K562 (cell line): ENCODE results near the gene ACKR3. TPM values are rescaled to one million over a fixed set of nuclear protein-coding genes. Genes with fewer than 3 reads are reported as not detected.

ENCODE experiments used
- ATAC-seq: fragments of 200-7000 bp; cut with Tn5 transposase; 3 replicates; pipeline ENCODE4 v1.9.1; 2020; ENCODE audit warnings: moderate library complexity
- BruUV-seq: library from RNA; stranded (reverse); fragments of 400-500 nt; replicated peaks from 2 replicates; lab custom pipeline; 2021; lab: Mats Ljungman, UMichigan
- CTCF ChIA-PET: fragments of 300-600 bp; formaldehyde crosslinking; extraction: SDS; loops from one replicate; lab custom pipeline; 2021; ENCODE audit warnings: low intra/inter-chr PET ratio; lab: Yijun Ruan, JAX
- POLR2A ChIA-PET: fragments of 300-600, 350-650 bp; sonication (Branson Sonifier 250); formaldehyde crosslinking; extraction: SDS; loops from one replicate; lab custom pipeline; 2021; ENCODE audit warnings: antibody characterized with exemption, inconsistent platforms; lab: Yijun Ruan, JAX
- DNase-seq, 4 experiments: peaks; one replicate each; pipeline versions ENCODE4 v3.0.0 to v3.0.0-alpha.2; 2011 to 2018; ENCODE audit warnings: low spot score in 3 of 4, mixed read lengths in 3 of 4; ENCODE audit errors: extremely low read depth in 1 of 4
- FAIRE-seq: peaks from 2 replicates; lab custom pipeline; 2011; peaks lifted over from hg19 to GRCh38; lab: Jason Lieb, UNC
- H2AFZ ChIP-seq: 2 replicates; pipeline ENCODE4 v1.6.0; 2011; ENCODE audit warnings: low read depth, low read length, control low read depth, inconsistent platforms
- H3K27ac ChIP-seq: fragments of 200-600 bp; 3 replicates; pipeline ENCODE4 v1.8.0; 2011; ENCODE audit warnings: low read depth, mild to moderate bottlenecking, control low read depth, inconsistent platforms, low read length, moderate library complexity, mixed read lengths; ENCODE audit errors: extremely low read depth
- H3K27me3 ChIP-seq, 2 experiments: fragments of 300-600 bp in 1 of 2; 2 replicates in 1 of 2; 3 replicates in 1 of 2; pipeline versions ENCODE4 v1.6.0 to v1.8.0; 2011; ENCODE audit warnings: inconsistent platforms in 2 of 2, low read length in 2 of 2, mild to moderate bottlenecking in 1 of 2, mixed read lengths in 1 of 2, moderate library complexity in 1 of 2; ENCODE audit not compliant: control insufficient read depth in 2 of 2, insufficient read depth in 2 of 2
- H3K36me3 ChIP-seq: fragments of 300-600 bp; 3 replicates; pipeline ENCODE4 v1.8.0; 2011; ENCODE audit warnings: mild to moderate bottlenecking, low read length, inconsistent platforms; ENCODE audit not compliant: control insufficient read depth, insufficient read depth
- H3K4me1 ChIP-seq, 2 experiments: fragments of 200-600 bp in 1 of 2; replicated peaks in 1 of 2; 2 replicates in 1 of 2; 3 replicates in 1 of 2; pipeline versions ENCODE4 v1.5.1 to v1.8.0; 2011; ENCODE audit warnings: inconsistent platforms in 2 of 2, low read length in 2 of 2, mild to moderate bottlenecking in 1 of 2, mixed read lengths in 1 of 2, moderate library complexity in 1 of 2; ENCODE audit not compliant: control insufficient read depth in 2 of 2, insufficient read depth in 2 of 2
- H3K4me2 ChIP-seq: 2 replicates; pipeline ENCODE4 v1.6.1; 2011; ENCODE audit warnings: low read length, control low read depth, inconsistent platforms, mixed read lengths; ENCODE audit not compliant: insufficient read depth
- H3K4me3 ChIP-seq: fragments of 200-600 bp; sonication (generic), shearing (Covaris generic); 2 replicates; pipeline ENCODE4 v1.5.1; 2016; ENCODE audit warnings: control low read depth, inconsistent platforms
- H3K79me2 ChIP-seq: fragments of 200-600 bp; 3 replicates; pipeline ENCODE4 v1.8.0; 2011; ENCODE audit warnings: low read length, inconsistent platforms; ENCODE audit not compliant: control insufficient read depth, insufficient read depth
- H3K9ac ChIP-seq, 2 experiments: 2 replicates each; pipeline versions ENCODE4 v1.6.0 to v1.6.1; 2011; ENCODE audit warnings: low read depth in 2 of 2, low read length in 2 of 2, control low read depth in 1 of 2, inconsistent platforms in 1 of 2, mild to moderate bottlenecking in 1 of 2, mixed read lengths in 1 of 2; ENCODE audit not compliant: insufficient read depth in 1 of 2
- H3K9me1 ChIP-seq: one replicate; pipeline ENCODE4 v1.6.0; 2011; ENCODE audit warnings: inconsistent platforms, mild to moderate bottlenecking, low read length, moderate library complexity; ENCODE audit not compliant: control insufficient read depth, insufficient read depth
- H3K9me3 ChIP-seq: replicated peaks from 2 replicates; pipeline ENCODE4 v1.5.1; 2011; ENCODE audit warnings: low read depth, low read length, inconsistent platforms; ENCODE audit not compliant: control insufficient read depth, insufficient read depth
- H4K20me1 ChIP-seq: replicated peaks from 2 replicates; pipeline ENCODE4 v1.6.1; 2011; ENCODE audit warnings: low read length, inconsistent platforms, mixed read lengths; ENCODE audit not compliant: control insufficient read depth, insufficient read depth
- EHMT2 ChIP-seq: fragments of 450-650 bp; IDR thresholded peaks from 2 replicates; pipeline ENCODE4 v1.6.1; 2018; ENCODE audit warnings: antibody characterized with exemption
- ELF4 ChIP-seq: fragments of 450-650 bp; formaldehyde crosslinking; IDR thresholded peaks from 2 replicates; pipeline ENCODE4 v1.4.0; 2022; ENCODE audit warnings: missing genetic modification characterization
- GATAD2A ChIP-seq: fragments of 450-650 bp; IDR thresholded peaks from 2 replicates; pipeline ENCODE4 v1.6.1; 2017
- NUFIP1 ChIP-seq: fragments of 450-650 bp; IDR thresholded peaks from 2 replicates; pipeline ENCODE4 v1.6.1; 2018; ENCODE audit not compliant: partially characterized antibody
- PHB ChIP-seq: fragments of 250-450 bp; sonication (Bioruptor Pico); IDR thresholded peaks from 2 replicates; pipeline ENCODE4 v1.5.0; 2021
- ZNF57 ChIP-seq: fragments of 450-650 bp; formaldehyde crosslinking; IDR thresholded peaks from 2 replicates; pipeline ENCODE4 v1.4.0; 2020; ENCODE audit warnings: mild to moderate bottlenecking, moderate library complexity
- ZNF696 ChIP-seq: fragments of 250-450 bp; sonication (Bioruptor Pico); conservative IDR thresholded peaks from 2 replicates; pipeline ENCODE4 v1.4.0; 2020; ENCODE audit warnings: mild to moderate bottlenecking, moderate library complexity
- WGBS: fragments of 100-300 bp; shearing (Covaris generic); methylation state at CpG from one replicate; pipeline ENCODE4 v1.1.6; 2016; ENCODE audit warnings: low coverage, mixed read lengths; ENCODE audit not compliant: insufficient coverage; ENCODE audit errors: missing lambda C conversion rate; 5-methylcytosine and 5-hydroxymethylcytosine counted together
- in situ Hi-C: fragments of 300-500 bp; cut with MboI; formaldehyde crosslinking; loops from 4 replicates; pipeline ENCODE4 v1.15.0; 2018; ENCODE audit warnings: inconsistent platforms, mixed read lengths
- intact Hi-C: fragments of 100-400 bp; cut with micrococcal nuclease; formaldehyde crosslinking; loops from 2 replicates; pipeline ENCODE4 v1.14.2; 2022
- polyA plus RNA-seq, 8 experiments: library from polyadenylated mRNA; depleted of rRNA in 4 of 8; stranded (reverse) in 5 of 8; unstranded in 3 of 8; fragments of >200 nt; fragmentation: Nextera tagmentation in 2 of 8; fragmentation: Illumina TruSeq in 1 of 8; extraction: Ambion mirVana in 2 of 8; extraction: Trizol in 1 of 8; gene quantifications; 2 replicates each; pipeline versions ENCODE4 v1.2.1 to v1.2.3, GENCODE V29; 2011 to 2014; ENCODE audit warnings: inconsistent platforms in 1 of 8, missing spikeins in 1 of 8
- total RNA-seq, 7 experiments: library from RNA; depleted of rRNA in 6 of 7; stranded (reverse); fragments of >200 nt in 6 of 7; fragmentation: Illumina TruSeq in 2 of 7; extraction: Trizol in 2 of 7; gene quantifications; 2 replicates each; pipeline versions ENCODE4 v1.2.1 to v1.2.3, GENCODE V29; 2011 to 2021; ENCODE audit warnings: low replicate concordance in 1 of 7
- TF ChIP-seq, protein P1 (sequence below): fragments of 250-450 bp; sonication (Bioruptor Pico); IDR thresholded peaks from 2 replicates; pipeline ENCODE4 v1.8.0; 2021; ENCODE audit warnings: borderline replicate concordance, mild to moderate bottlenecking, moderate library complexity; ENCODE audit not compliant: poor library complexity, severe bottlenecking
- TF ChIP-seq, protein P2 (sequence below): fragments of 450-650 bp; formaldehyde crosslinking; IDR thresholded peaks from 2 replicates; pipeline ENCODE4 v1.4.0; 2020; ENCODE audit warnings: mild to moderate bottlenecking, mixed read lengths
- TF ChIP-seq, protein P3 (sequence below): fragments of 450-650 bp; IDR thresholded peaks from 2 replicates; pipeline ENCODE4 v1.6.1; 2016; ENCODE audit warnings: mild to moderate bottlenecking

ACKR3 gene
- total and polyA plus RNA-seq, 9 of the 15 experiments (the other 6 are each of a cell fraction or from before 2014, with no cell fraction given), result 0.07 TPM; not detected in 8

DNA sequence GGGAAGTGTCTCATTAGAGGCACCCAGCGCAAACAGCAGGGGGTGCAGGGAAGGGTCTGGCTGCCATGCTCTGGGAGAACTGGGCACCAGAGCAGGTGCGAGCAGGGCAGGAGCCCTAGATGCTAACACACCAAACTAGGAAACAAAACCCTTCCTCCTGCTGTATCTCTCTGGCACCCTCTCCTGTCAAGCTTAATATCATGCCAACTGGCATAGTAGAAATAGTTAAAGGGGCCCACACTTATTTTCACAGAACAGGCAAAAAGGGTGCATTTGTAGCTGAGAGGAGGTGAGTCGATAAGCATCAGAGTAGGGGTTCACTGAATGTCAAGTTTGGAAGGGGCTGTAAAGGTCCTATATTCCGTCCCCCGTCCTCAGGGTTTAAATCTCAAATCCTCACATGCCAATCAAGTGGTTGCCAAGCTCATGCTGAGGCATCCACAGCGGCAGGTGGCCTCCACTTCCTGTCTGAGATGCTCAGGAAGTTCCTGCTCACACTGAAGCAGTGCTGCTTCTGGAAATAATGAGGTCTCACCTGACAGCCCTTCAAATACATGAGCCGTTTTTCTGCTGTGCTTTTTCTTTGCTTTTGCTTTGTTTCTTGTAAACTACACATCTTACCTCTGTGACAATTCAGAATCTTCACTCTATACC lies 14.9 kb upstream of the ACKR3 start:
- Histone ChIP-seq H3K4me1 (no peaks in the 10 kb centered on the region), H3K9me3 (no peaks in the 10 kb centered on the region), H3K9ac (no peak overlapping the region), H3K27me3 (peaks cover 0 to 5% of the 10 kb centered on the region in 2 experiments; a peak in 1 of 5 replicates), H3K4me2 (no peak overlapping the region), H2AFZ (no peak overlapping the region), H4K20me1 (no peaks in the 10 kb centered on the region), H3K4me3 (no peak overlapping the region), H3K9me1 (no peaks in the 10 kb centered on the region), H3K36me3 (no peaks in the 10 kb centered on the region), H3K79me2 (no peaks in the 10 kb centered on the region), H3K27ac (no peak overlapping the region)
- TF ChIP-seq, protein P1, sequence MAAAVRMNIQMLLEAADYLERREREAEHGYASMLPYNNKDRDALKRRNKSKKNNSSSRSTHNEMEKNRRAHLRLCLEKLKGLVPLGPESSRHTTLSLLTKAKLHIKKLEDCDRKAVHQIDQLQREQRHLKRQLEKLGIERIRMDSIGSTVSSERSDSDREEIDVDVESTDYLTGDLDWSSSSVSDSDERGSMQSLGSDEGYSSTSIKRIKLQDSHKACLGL (CRISPR knock-in tag), result no peak
- TF ChIP-seq ELF4, result no peak
- TF ChIP-seq NUFIP1, result no peak
- TF ChIP-seq EHMT2, result no peak
- TF ChIP-seq, protein P2, sequence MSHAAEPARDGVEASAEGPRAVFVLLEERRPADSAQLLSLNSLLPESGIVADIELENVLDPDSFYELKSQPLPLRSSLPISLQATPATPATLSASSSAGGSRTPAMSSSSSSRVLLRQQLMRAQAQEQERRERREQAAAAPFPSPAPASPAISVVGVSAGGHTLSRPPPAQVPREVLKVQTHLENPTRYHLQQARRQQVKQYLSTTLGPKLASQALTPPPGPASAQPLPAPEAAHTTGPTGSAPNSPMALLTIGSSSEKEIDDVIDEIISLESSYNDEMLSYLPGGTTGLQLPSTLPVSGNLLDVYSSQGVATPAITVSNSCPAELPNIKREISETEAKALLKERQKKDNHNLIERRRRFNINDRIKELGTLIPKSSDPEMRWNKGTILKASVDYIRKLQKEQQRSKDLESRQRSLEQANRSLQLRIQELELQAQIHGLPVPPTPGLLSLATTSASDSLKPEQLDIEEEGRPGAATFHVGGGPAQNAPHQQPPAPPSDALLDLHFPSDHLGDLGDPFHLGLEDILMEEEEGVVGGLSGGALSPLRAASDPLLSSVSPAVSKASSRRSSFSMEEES (CRISPR knock-in tag), result no peak
- TF ChIP-seq, protein P3, sequence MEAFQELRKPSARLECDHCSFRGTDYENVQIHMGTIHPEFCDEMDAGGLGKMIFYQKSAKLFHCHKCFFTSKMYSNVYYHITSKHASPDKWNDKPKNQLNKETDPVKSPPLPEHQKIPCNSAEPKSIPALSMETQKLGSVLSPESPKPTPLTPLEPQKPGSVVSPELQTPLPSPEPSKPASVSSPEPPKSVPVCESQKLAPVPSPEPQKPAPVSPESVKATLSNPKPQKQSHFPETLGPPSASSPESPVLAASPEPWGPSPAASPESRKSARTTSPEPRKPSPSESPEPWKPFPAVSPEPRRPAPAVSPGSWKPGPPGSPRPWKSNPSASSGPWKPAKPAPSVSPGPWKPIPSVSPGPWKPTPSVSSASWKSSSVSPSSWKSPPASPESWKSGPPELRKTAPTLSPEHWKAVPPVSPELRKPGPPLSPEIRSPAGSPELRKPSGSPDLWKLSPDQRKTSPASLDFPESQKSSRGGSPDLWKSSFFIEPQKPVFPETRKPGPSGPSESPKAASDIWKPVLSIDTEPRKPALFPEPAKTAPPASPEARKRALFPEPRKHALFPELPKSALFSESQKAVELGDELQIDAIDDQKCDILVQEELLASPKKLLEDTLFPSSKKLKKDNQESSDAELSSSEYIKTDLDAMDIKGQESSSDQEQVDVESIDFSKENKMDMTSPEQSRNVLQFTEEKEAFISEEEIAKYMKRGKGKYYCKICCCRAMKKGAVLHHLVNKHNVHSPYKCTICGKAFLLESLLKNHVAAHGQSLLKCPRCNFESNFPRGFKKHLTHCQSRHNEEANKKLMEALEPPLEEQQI, result no peak
- TF ChIP-seq GATAD2A, result no peak
- TF ChIP-seq PHB, result no peak
- TF ChIP-seq ZNF696 (CRISPR knock-in tag), result no peak
- no peak for TF ChIP-seq ZNF57 (CRISPR knock-in tag)
- ATAC-seq, result no peak
- intact Hi-C loops (no loop called here), in situ Hi-C loops (no loop called here)
- no peak for DNase-seq
- FAIRE-seq, result no peak
- BruUV-seq, result no TSS peak
- 0% methylated on average over 4 of the region's 7 CpGs for WGBS
- ChIA-PET POLR2A (no interaction called here), CTCF (no interaction called here)
